ENCODE measurements around the gene MYG1. TPM values are rescaled to one million over a fixed set of nuclear protein-coding genes. Genes with fewer than 3 reads are reported as not detected.
"Not testable (repeated sequence)": the region's sequence is repeated elsewhere in the genome, so short reads cannot be mapped to it uniquely, and the experiment has no call there.

The MYG1 gene
- polyA plus RNA-seq, 3 donors, result 59.5 to 62.9 (median 62.2) TPM

GRCh38 chr12:53324779-53325510 lies 25.4 kb downstream of the MYG1 start:
- DNase-seq, result peak; percentile 93

- DNase-seq, result peak; percentile 45
These were observed 26.1 kb downstream of the MYG1 start for GRCh38 chr12:53325511-53326061.

- no peak for DNase-seq
These were observed 27.1 kb downstream of the MYG1 start for GRCh38 chr12:53326460-53327185.

GRCh38 chr12:53327435-53328042 lies 28.0 kb downstream of the MYG1 start:
- no peak for DNase-seq

GRCh38 chr12:53328043-53328435 lies 28.5 kb downstream of the MYG1 start:
- no peak for DNase-seq

GRCh38 chr12:53330671-53331070 lies 31.2 kb downstream of the MYG1 start:
- no peak for DNase-seq

- not testable (repeated sequence) for DNase-seq
These were observed 32.8 kb downstream of the MYG1 start for GRCh38 chr12:53332339-53332738.

- DNase-seq, result no peak
These were observed 33.2 kb downstream of the MYG1 start for GRCh38 chr12:53332744-53333143.

GRCh38 chr12:53333289-53333688 lies 33.8 kb downstream of the MYG1 start:
- DNase-seq, result no peak

GRCh38 chr12:53333845-53334244 lies 34.4 kb downstream of the MYG1 start:
- no peak for DNase-seq

- DNase-seq, result no peak
These were observed 35.3 kb downstream of the MYG1 start for GRCh38 chr12:53334822-53335221.

GRCh38 chr12:53336181-53336681 lies 36.7 kb downstream of the MYG1 start, which contains the start of gene SP7:
Gene SP7, minus strand, starts transcription at chr12:53336354. Its CDS starts 708 bp downstream, at chr12:53335646.
- DNase-seq, result no peak

GRCh38 chr12:53338017-53338416 lies 38.5 kb downstream of the MYG1 start:
- no peak for DNase-seq

GRCh38 chr12:53338916-53339315 lies 39.4 kb downstream of the MYG1 start:
- no peak for DNase-seq

GRCh38 chr12:53340398-53340797 lies 40.9 kb downstream of the MYG1 start:
- no peak for DNase-seq

- no peak for DNase-seq
These were observed 44.0 kb downstream of the MYG1 start for GRCh38 chr12:53343449-53343848.

GRCh38 chr12:53343969-53344368 lies 44.5 kb downstream of the MYG1 start:
- DNase-seq, result no peak

GRCh38 chr12:53344487-53344823 lies 45.0 kb downstream of the MYG1 start:
- DNase-seq, result no peak

- DNase-seq, result peak; percentile 84
These were observed 45.5 kb downstream of the MYG1 start for GRCh38 chr12:53344824-53345485.

GRCh38 chr12:53345486-53346188 lies 46.1 kb downstream of the MYG1 start:
- DNase-seq, result peak; percentile 27

GRCh38 chr12:53346491-53346890 lies 47.0 kb downstream of the MYG1 start:
- no peak for DNase-seq
